MCF 10A (cell line): ENCODE measurements around the gene PC. TPM values are rescaled to one million over a fixed set of nuclear protein-coding genes. Genes with fewer than 3 reads are reported as not detected.

ENCODE experiments used
- BruUV-seq: library from RNA; stranded (reverse); fragments of 400-500 nt; replicated peaks from 2 replicates; lab custom pipeline; 2021; lab: Mats Ljungman, UMichigan
- CTCF ChIA-PET: fragments of 300-600 bp; sonication (Branson Sonifier 250); formaldehyde crosslinking; extraction: SDS; loops from one replicate; lab custom pipeline; 2021; ENCODE audit warnings: antibody characterized with exemption, inconsistent platforms; lab: Yijun Ruan, JAX
- POLR2A ChIA-PET: fragments of 300-600, 350-650 bp; sonication (Branson Sonifier 250); formaldehyde crosslinking; extraction: SDS; loops from one replicate; lab custom pipeline; 2020; ENCODE audit warnings: antibody characterized with exemption, inconsistent platforms; lab: Yijun Ruan, JAX
- DNase-seq: peaks from one replicate; pipeline ENCODE4 v3.0.0-alpha.2; 2018; ENCODE audit not compliant: unreplicated experiment
- H3K27ac Mint-ChIP-seq: one replicate; pipeline ENCODE4 v1.8.0; 2022; ENCODE audit warnings: mild to moderate bottlenecking, low read depth, mixed read lengths; ENCODE audit not compliant: unreplicated experiment
- H3K27me3 Mint-ChIP-seq: one replicate; pipeline ENCODE4 v1.8.0; 2022; ENCODE audit warnings: mixed read lengths; ENCODE audit not compliant: insufficient read depth, unreplicated experiment
- H3K36me3 Mint-ChIP-seq: one replicate; pipeline ENCODE4 v1.8.0; 2022; ENCODE audit warnings: mild to moderate bottlenecking, moderate library complexity, mixed read lengths; ENCODE audit not compliant: insufficient read depth, unreplicated experiment
- H3K4me1 Mint-ChIP-seq: one replicate; pipeline ENCODE4 v1.8.0; 2022; ENCODE audit warnings: mixed read lengths; ENCODE audit not compliant: insufficient read depth, unreplicated experiment
- H3K4me3 Mint-ChIP-seq: one replicate; pipeline ENCODE4 v1.8.0; 2022; ENCODE audit warnings: mild to moderate bottlenecking, moderate library complexity, mixed read lengths; ENCODE audit not compliant: unreplicated experiment
- H3K9me3 Mint-ChIP-seq: one replicate; pipeline ENCODE4 v1.8.0; 2022; ENCODE audit warnings: mixed read lengths; ENCODE audit not compliant: unreplicated experiment
- CTCF ChIP-seq: fragments of 200-600 bp; IDR thresholded peaks from one replicate; pipeline ENCODE4 v1.8.0; 2022; ENCODE audit warnings: antibody characterized with exemption, mild to moderate bottlenecking; ENCODE audit not compliant: unreplicated experiment
- intact Hi-C: fragments of 100-400 bp; cut with micrococcal nuclease; formaldehyde crosslinking; loops from 2 replicates; pipeline ENCODE4 v1.14.1; 2022
- total RNA-seq: library from RNA; stranded (reverse); gene quantifications from 2 replicates; pipeline ENCODE4 v1.2.3, GENCODE V29; 2022

PC gene
- total RNA-seq, 1 experiment from 2014 or later, result 37.7 TPM

DNA sequence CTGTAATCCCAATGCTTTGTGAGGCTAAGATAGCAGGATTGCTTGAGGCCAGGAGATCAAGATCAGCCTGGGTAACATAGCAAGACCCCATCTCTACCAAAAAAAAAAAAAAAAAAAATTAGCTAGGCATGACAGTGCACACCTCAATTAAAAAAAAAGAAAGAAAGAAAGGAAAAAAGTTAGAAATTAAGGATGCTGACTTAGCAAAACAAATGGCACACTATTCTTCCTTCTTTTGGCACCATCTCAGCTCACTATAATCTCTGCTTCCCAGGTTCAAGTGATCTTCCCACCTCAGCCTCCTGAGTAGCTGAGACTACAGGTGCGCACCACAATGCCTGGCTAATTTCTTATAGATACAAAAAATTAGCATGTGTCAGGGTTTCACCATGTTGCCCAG, 33.9 kb downstream of the PC start:
- no TSS peak for BruUV-seq
- Mint-ChIP-seq H3K4me3 (no peak overlapping the region), H3K9me3 (no peaks in the 10 kb centered on the region), H3K4me1 (no peaks in the 10 kb centered on the region), H3K27me3 (no peaks in the 10 kb centered on the region), H3K36me3 (peaks cover 13% of the 10 kb centered on the region), H3K27ac (no peak overlapping the region)
- no peak for DNase-seq
- TF ChIP-seq CTCF, result no peak
- ChIA-PET CTCF (interaction anchor here (0.5 to 1.5 kb wide), 2 partner anchors 17 to 46 kb away, joined by 3 read pairs; no protein-coding TSS in a partner anchor), POLR2A (interaction anchor here (0.6 to 0.8 kb wide), 2 partner anchors 13 to 23 kb away, joined by 3 read pairs; no protein-coding TSS in a partner anchor)
- intact Hi-C loops, result no loop called here

- CTCF ChIA-PET, result interaction anchor here (1.6 kb wide), 1 partner anchor 11 kb away, joined by 3 read pairs; no protein-coding TSS in a partner anchor
- intact Hi-C loops, result no loop called here
- no peaks in the 10 kb centered on the region for H3K9me3 Mint-ChIP-seq
- H3K4me1 Mint-ChIP-seq, result no peaks in the 10 kb centered on the region
- H3K36me3 Mint-ChIP-seq, result peaks cover 13% of the 10 kb centered on the region
- no peak overlapping the region for H3K4me3 Mint-ChIP-seq
- POLR2A ChIA-PET, result interaction anchor here (0.7 kb wide), 1 partner anchor 104 kb away, joined by 3 read pairs; no protein-coding TSS in a partner anchor
- no peak for DNase-seq
- no peak for TF ChIP-seq CTCF
- BruUV-seq, result no TSS peak
- H3K27me3 Mint-ChIP-seq, result no peaks in the 10 kb centered on the region
- no peak overlapping the region for H3K27ac Mint-ChIP-seq
Measured at GRCh38 chr11:66922551-66922950, 35.6 kb downstream of the PC start.

- no peak for DNase-seq
- no peak for TF ChIP-seq CTCF
- H3K9me3 Mint-ChIP-seq, result no peaks in the 10 kb centered on the region
- POLR2A ChIA-PET, result no interaction called here
- intact Hi-C loops, result no loop called here
- H3K27ac Mint-ChIP-seq, result no peak overlapping the region
- H3K36me3 Mint-ChIP-seq, result peaks cover 7% of the 10 kb centered on the region
- CTCF ChIA-PET, result interaction anchor here (0.6 to 0.9 kb wide), 3 partner anchors 8 to 34 kb away, joined by 3 read pairs; no protein-coding TSS in a partner anchor
- no peak overlapping the region for H3K4me3 Mint-ChIP-seq
- BruUV-seq, result no TSS peak
- no peaks in the 10 kb centered on the region for H3K27me3 Mint-ChIP-seq
- no peaks in the 10 kb centered on the region for H3K4me1 Mint-ChIP-seq
Measured at GRCh38 chr11:66920978-66921784, 37.0 kb downstream of the PC start.

GRCh38 chr11:66919923-66920322, 38.3 kb downstream of the PC start:
- intact Hi-C loops, result no loop called here
- Mint-ChIP-seq H3K27me3 (no peaks in the 10 kb centered on the region), H3K36me3 (peaks cover 7% of the 10 kb centered on the region), H3K4me3 (no peak overlapping the region), H3K9me3 (no peaks in the 10 kb centered on the region), H3K4me1 (peaks cover 6% of the 10 kb centered on the region), H3K27ac (no peak overlapping the region)
- ChIA-PET CTCF (no interaction called here), POLR2A (interaction anchor here (0.6 to 2.4 kb wide), 2 partner anchors 11 to 14 kb away, joined by 3 to 9 read pairs; no protein-coding TSS in a partner anchor)
- no peak for DNase-seq
- TF ChIP-seq CTCF, result no peak
- no TSS peak for BruUV-seq
